Measurements from ENCODE around the gene LMTK3.

The LMTK3 gene

DNA sequence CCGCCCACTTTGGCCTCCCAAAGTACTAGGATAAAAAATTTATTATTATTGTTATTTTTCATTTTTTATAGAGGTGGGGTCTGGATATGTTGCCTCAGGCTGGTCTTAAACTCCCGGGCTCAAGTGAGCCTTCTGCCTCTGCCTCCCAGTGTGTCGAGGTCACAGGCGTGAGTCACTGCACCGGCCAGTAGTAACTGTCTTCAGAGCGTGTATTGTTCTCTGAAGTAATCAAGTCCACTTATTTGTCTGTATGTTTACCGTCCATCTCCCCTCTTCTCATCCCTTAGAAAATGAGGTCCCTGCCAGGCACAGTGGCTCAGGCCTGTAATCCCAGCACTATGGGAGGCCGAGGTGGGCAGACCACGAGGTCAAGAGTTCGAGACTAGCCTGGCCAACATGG is 22.1 kb upstream of the LMTK3 start:
- Histone ChIP-seq H3K27ac (no peak overlapping the region), H3K27me3 (peaks cover 8% of the 10 kb centered on the region), H3K4me3 (ENCODE audit: low read depth in 1 of 2, low read length in 1 of 2) (no peak overlapping the region), H3K4me1 (ENCODE audit: control insufficient read depth in 1 of 2, insufficient read depth in 1 of 2, low read depth in 1 of 2, low read length in 1 of 2) (no peaks in the 10 kb centered on the region), H3K9me3 (peaks cover 3% of the 10 kb centered on the region), H3K36me3 (no peaks in the 10 kb centered on the region)
- TF ChIP-seq, protein P1, sequence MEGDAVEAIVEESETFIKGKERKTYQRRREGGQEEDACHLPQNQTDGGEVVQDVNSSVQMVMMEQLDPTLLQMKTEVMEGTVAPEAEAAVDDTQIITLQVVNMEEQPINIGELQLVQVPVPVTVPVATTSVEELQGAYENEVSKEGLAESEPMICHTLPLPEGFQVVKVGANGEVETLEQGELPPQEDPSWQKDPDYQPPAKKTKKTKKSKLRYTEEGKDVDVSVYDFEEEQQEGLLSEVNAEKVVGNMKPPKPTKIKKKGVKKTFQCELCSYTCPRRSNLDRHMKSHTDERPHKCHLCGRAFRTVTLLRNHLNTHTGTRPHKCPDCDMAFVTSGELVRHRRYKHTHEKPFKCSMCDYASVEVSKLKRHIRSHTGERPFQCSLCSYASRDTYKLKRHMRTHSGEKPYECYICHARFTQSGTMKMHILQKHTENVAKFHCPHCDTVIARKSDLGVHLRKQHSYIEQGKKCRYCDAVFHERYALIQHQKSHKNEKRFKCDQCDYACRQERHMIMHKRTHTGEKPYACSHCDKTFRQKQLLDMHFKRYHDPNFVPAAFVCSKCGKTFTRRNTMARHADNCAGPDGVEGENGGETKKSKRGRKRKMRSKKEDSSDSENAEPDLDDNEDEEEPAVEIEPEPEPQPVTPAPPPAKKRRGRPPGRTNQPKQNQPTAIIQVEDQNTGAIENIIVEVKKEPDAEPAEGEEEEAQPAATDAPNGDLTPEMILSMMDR (IDR thresholded peaks at IDR 0.05) = no peak

DNA sequence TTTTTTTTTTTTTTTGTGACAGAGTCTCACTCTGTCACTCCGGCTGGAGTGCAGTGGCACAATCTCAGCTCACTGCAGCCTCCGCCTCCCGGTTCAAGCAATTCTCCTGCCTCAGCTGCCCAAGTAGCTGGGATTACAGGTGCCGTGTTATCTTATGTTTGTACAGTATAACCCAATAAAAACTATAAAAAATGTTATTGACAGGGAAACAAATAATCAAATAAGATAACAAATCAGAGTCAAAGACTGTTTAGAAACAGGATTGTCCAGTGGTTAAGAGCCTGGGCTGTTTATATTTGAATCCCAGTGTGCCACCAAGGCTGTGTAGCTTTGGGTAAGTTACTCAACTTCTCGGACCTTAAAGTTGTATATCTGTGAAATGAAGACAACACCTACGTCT is 19.1 kb upstream of the LMTK3 start:
- peaks cover 8% of the 10 kb centered on the region for H3K27me3 ChIP-seq
- TF ChIP-seq, protein P1 (IDR thresholded peaks at IDR 0.05) = no peak
- H3K4me1 ChIP-seq (ENCODE audit: control insufficient read depth in 1 of 2, insufficient read depth in 1 of 2, low read depth in 1 of 2, low read length in 1 of 2) = no peaks in the 10 kb centered on the region
- H3K9me3 ChIP-seq = peaks cover 6% of the 10 kb centered on the region
- H3K27ac ChIP-seq = no peak overlapping the region
- no peak overlapping the region for H3K4me3 ChIP-seq (ENCODE audit: low read depth in 1 of 2, low read length in 1 of 2)
- no peaks in the 10 kb centered on the region for H3K36me3 ChIP-seq

DNA sequence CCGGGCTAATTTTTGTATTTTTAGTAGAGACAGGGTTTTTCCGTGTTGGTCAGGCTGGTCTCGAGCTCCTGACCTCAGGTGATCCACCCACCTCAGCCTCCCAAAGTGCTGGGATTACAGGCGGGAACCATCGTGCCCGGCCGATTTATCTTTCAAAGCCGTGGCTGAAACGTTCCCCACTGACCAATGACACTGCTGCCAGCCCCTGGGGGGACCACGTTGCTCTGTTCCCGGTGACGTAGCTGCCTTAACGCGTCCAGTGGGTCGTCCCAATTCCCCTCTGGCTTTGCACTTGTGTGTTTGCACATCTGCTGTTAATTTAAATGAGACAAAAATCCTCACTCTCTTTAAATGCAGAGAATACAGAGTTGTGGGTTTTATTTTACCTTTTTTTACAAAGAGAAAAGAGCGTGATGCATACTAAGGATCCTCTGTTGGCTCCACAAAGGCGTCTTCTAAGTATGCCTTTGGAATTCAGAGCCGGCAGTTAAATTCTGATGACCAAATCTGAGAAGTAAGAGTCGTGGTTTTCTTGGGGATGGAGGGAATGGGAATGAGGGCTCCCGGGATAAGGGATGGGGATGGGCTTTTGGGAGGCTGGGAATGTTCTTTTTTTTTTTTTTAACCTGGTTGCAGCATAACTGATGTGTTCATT is 18.6 kb upstream of the LMTK3 start:
- Histone ChIP-seq H3K4me1 (ENCODE audit: control insufficient read depth in 1 of 2, insufficient read depth in 1 of 2, low read depth in 1 of 2, low read length in 1 of 2) (no peaks in the 10 kb centered on the region), H3K9me3 (peaks cover 6% of the 10 kb centered on the region), H3K27ac (no peak overlapping the region), H3K36me3 (no peaks in the 10 kb centered on the region), H3K27me3 (peaks cover 8% of the 10 kb centered on the region), H3K4me3 (ENCODE audit: low read depth in 1 of 2, low read length in 1 of 2) (no peak overlapping the region)
- TF ChIP-seq, protein P1 (IDR thresholded peaks at IDR 0.05) = no peak

DNA sequence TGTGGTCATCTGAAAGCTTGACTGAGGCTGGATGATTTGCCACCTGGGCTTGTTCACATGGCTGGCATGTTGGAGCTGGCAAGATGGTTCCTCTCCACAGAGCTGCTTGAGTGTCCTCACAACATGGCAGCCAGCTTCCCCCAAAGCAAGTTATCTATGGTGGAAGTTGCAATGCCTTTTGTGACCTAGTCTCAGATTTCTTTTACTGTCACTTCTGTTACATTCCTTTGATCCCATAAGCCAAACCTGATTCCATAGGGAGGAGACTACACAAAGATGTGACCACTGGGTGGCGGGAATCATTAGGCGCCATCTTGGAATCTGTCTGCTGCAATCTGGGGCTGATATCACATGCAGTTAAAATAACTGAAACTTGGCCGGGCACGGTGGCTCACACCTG is 17.5 kb upstream of the LMTK3 start:
- peaks cover 6% of the 10 kb centered on the region for H3K9me3 ChIP-seq
- peaks cover 8% of the 10 kb centered on the region for H3K27me3 ChIP-seq
- no peak overlapping the region for H3K27ac ChIP-seq
- no peaks in the 10 kb centered on the region for H3K4me1 ChIP-seq (ENCODE audit: control insufficient read depth in 1 of 2, insufficient read depth in 1 of 2, low read depth in 1 of 2, low read length in 1 of 2)
- H3K4me3 ChIP-seq (ENCODE audit: low read depth in 1 of 2, low read length in 1 of 2) = no peak overlapping the region
- TF ChIP-seq, protein P1 (IDR thresholded peaks at IDR 0.05) = no peak
- H3K36me3 ChIP-seq = no peaks in the 10 kb centered on the region

DNA sequence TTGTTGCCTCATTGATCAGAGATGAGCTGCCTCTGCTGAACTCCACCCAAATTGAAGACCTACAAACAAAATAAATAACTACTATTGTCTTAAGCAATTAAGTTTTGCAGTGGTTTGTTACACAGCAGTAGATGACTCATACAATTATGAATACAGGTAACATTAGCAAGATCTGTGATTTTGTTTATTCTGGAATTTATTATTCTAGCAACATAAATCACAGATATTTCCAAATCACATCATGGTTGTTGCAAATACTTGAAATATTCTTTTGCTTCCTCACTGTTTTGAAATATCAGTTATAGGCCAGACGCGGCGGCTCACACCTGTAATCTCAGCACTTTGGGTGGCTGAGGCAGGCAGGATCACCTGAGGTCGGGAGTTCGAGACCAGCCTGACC is 13.1 kb upstream of the LMTK3 start:
- TF ChIP-seq, protein P1 (IDR thresholded peaks at IDR 0.05) = no peak
- no peaks in the 10 kb centered on the region for H3K4me1 ChIP-seq (ENCODE audit: control insufficient read depth in 1 of 2, insufficient read depth in 1 of 2, low read depth in 1 of 2, low read length in 1 of 2)
- no peak overlapping the region for H3K27ac ChIP-seq
- H3K36me3 ChIP-seq = no peaks in the 10 kb centered on the region
- no peaks in the 10 kb centered on the region for H3K27me3 ChIP-seq
- peaks cover 6% of the 10 kb centered on the region for H3K9me3 ChIP-seq
- H3K4me3 ChIP-seq (ENCODE audit: low read depth in 1 of 2, low read length in 1 of 2) = no peak overlapping the region

All from neutrophil (primary cell).